SH-SY5Y (cell line): ENCODE results near the gene ATF5.

Experiments used
- GATA2 ChIP-seq: IDR thresholded peaks from 2 replicates; pipeline ENCODE4 v1.6.1; 2011; ENCODE audit warnings: mild to moderate bottlenecking, low read depth, low read length
- GATA3 ChIP-seq: IDR thresholded peaks from 2 replicates; pipeline ENCODE4 v1.6.1; 2011; ENCODE audit warnings: low read depth, mild to moderate bottlenecking, low read length, moderate library complexity

DNA sequence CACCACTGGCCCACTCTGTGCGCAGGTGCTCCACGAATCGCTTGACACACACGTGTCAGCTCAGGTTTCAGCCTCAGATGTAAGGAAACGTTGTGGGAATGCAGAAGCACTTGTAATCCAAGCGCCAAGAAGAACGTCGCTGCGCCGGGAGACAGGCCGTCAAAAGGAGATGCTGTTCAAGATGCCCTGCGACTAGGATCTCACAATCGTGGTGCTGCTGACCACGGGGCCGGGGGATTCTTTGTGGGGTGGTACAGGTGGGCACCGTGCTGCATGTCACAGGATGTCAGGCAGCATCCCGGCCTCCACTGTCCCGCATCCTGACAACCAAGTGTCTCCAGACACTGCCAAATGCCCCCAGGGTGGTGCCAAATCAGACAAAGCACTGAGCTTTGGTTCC is 48.9 kb downstream of the ATF5 start:
- no peak for TF ChIP-seq GATA2
- no peak for TF ChIP-seq GATA3
